ENCODE data around the gene UQCR10. TPM values are rescaled to one million over a fixed set of nuclear protein-coding genes. Genes with fewer than 3 reads are reported as not detected.

The UQCR10 gene
- total and polyA plus RNA-seq, 4 donors: 41.4 to 189 (median 65.4) TPM

GRCh38 chr22:29817724-29818123, 50.6 kb downstream of the UQCR10 start:
- H3K27me3 ChIP-seq (ENCODE audit: control insufficient read depth in 1 of 2, insufficient read depth in 2 of 2, low read length in 1 of 2): no peaks in the 10 kb centered on the region
- no peaks in the 10 kb centered on the region for H3K4me1 ChIP-seq (ENCODE audit: control insufficient read depth in 1 of 2, insufficient read depth in 2 of 2, low read length in 2 of 2)
- no peaks in the 10 kb centered on the region for H3K9me3 ChIP-seq (ENCODE audit: control insufficient read depth, low read length)
- H3K27ac ChIP-seq (ENCODE audit: low read depth in 1 of 2, low read length in 2 of 2): no peak overlapping the region
- peaks cover 4 to 10% of the 10 kb centered on the region in 2 donors for H3K36me3 ChIP-seq (ENCODE audit: control insufficient read depth in 1 of 2, insufficient read depth in 2 of 2, low read length in 1 of 2)
- 94 to 95% methylated on average over 1 of the region's 1 CpG for WGBS, 2 donors
- no peak for ATAC-seq (ENCODE audit: low FRiP score)
- intact Hi-C loops (cut with DNase I): no loop called here
- DNase-seq: no peak
- H3K4me3 ChIP-seq (ENCODE audit: low read length in 2 of 2): no peak overlapping the region

- no peaks in the 10 kb centered on the region for H3K9me3 ChIP-seq (ENCODE audit: control insufficient read depth, low read length)
- WGBS, 2 donors: 92 to 95% methylated on average over 2 of the region's 2 CpGs
- DNase-seq: no peak
- no peaks in the 10 kb centered on the region for H3K4me1 ChIP-seq (ENCODE audit: control insufficient read depth in 1 of 2, insufficient read depth in 2 of 2, low read length in 2 of 2)
- H3K4me3 ChIP-seq (ENCODE audit: low read length in 2 of 2): no peak overlapping the region
- no peak overlapping the region for H3K27ac ChIP-seq (ENCODE audit: low read depth in 1 of 2, low read length in 2 of 2)
- no peaks in the 10 kb centered on the region for H3K27me3 ChIP-seq (ENCODE audit: control insufficient read depth in 1 of 2, insufficient read depth in 2 of 2, low read length in 1 of 2)
- no peak for ATAC-seq (ENCODE audit: low FRiP score)
- peaks cover 0 to 8% of the 10 kb centered on the region in 2 donors for H3K36me3 ChIP-seq (ENCODE audit: control insufficient read depth in 1 of 2, insufficient read depth in 2 of 2, low read length in 1 of 2)
- intact Hi-C loops (cut with DNase I): no loop called here
Measured at GRCh38 chr22:29819501-29819900, 52.3 kb downstream of the UQCR10 start.

Other genes with a start within 250 kb of the UQCR10 start
- gene THOC5, start 213.6 kb upstream of the UQCR10 start, total RNA-seq: 10 to 100 TPM; 50.6 to 60.6 TPM
- gene THOC5, start 213.6 kb upstream of the UQCR10 start, polyA plus RNA-seq: 100 to 1,000 TPM in 1 of 2 donors, 10 to 100 TPM in 1; 18.3 to 174 TPM
- gene NIPSNAP1, start 186.3 kb upstream of the UQCR10 start, total RNA-seq: 10 to 100 TPM in 1 of 2 donors, 1 to 10 TPM in 1; 8.8 to 19.9 TPM
- 10 to 100 TPM; 14.3 to 18.9 TPM for gene NIPSNAP1, start 186.3 kb upstream of the UQCR10 start, polyA plus RNA-seq
- gene NF2, start 163.7 kb upstream of the UQCR10 start, total RNA-seq: 10 to 100 TPM; 35.6 TPM
- 1 to 10 TPM; 5.0 to 9.3 TPM for gene NF2, start 163.7 kb upstream of the UQCR10 start, polyA plus RNA-seq
- not detected for gene CABP7, start 47.4 kb upstream of the UQCR10 start, total RNA-seq
- under 1 TPM; 0.10 to 0.13 TPM for gene CABP7, start 47.4 kb upstream of the UQCR10 start, polyA plus RNA-seq
- 10 to 100 TPM; 11.3 to 18.4 TPM for gene ZMAT5, start 362 bp upstream of the UQCR10 start, total RNA-seq
- gene ZMAT5, start 362 bp upstream of the UQCR10 start, polyA plus RNA-seq: 10 to 100 TPM; 20.0 to 29.0 TPM
- 10 to 100 TPM; 36.9 to 58.0 TPM for gene ASCC2, start 70.9 kb downstream of the UQCR10 start, total RNA-seq
- gene ASCC2, start 70.9 kb downstream of the UQCR10 start, polyA plus RNA-seq: 10 to 100 TPM; 21.2 to 42.3 TPM
- 10 to 100 TPM; 52.7 to 65.3 TPM for gene MTMR3, start 115.8 kb downstream of the UQCR10 start, total RNA-seq
- 10 to 100 TPM in 1 of 2 donors, 1 to 10 TPM in 1; 5.3 to 21.6 TPM for gene MTMR3, start 115.8 kb downstream of the UQCR10 start, polyA plus RNA-seq

All from aorta (tissue), 5 donors.